Suprapubic skin (tissue), 4 donors: Measurements from ENCODE around the gene C1QTNF2. TPM values are rescaled to one million over a fixed set of nuclear protein-coding genes. Genes with fewer than 3 reads are reported as not detected.

ENCODE experiments used
- DNase-seq, 2 donors: peaks; one replicate each; pipeline ENCODE4 v3.0.0-alpha.2; 2019; ENCODE audit warnings: low spot score in 2 of 2
- H3K27ac ChIP-seq: fragments of 200-600 bp; sonication (generic); one replicate; pipeline ENCODE4 v1.5.1; 2019
- H3K27me3 ChIP-seq: fragments of 200-600 bp; sonication (generic); one replicate; pipeline ENCODE4 v1.5.1; 2019
- H3K36me3 ChIP-seq: fragments of 200-600 bp; sonication (generic); one replicate; pipeline ENCODE4 v1.5.1; 2019
- H3K4me1 ChIP-seq: fragments of 200-600 bp; sonication (generic); one replicate; pipeline ENCODE4 v1.5.1; 2019
- H3K4me3 ChIP-seq: fragments of 200-600 bp; sonication (generic); one replicate; pipeline ENCODE4 v1.5.1; 2019; ENCODE audit warnings: mild to moderate bottlenecking
- H3K9me3 ChIP-seq: fragments of 200-600 bp; sonication (generic); one replicate; pipeline ENCODE4 v1.5.1; 2019
- CTCF ChIP-seq, 2 donors: fragments of 200-600 bp in 1 of 2; fragments of 450-650 bp in 1 of 2; sonication (generic) in 1 of 2; IDR thresholded peaks; one replicate each; pipeline ENCODE4 v1.5.1; 2016 to 2019; ENCODE audit warnings: antibody characterized with exemption in 2 of 2, mild to moderate bottlenecking in 1 of 2, moderate library complexity in 1 of 2
- EP300 ChIP-seq: sonication (generic); formaldehyde crosslinking; IDR thresholded peaks from one replicate; pipeline ENCODE4 v1.6.1; 2017; ENCODE audit warnings: antibody characterized with exemption
- POLR2A ChIP-seq, 2 donors: fragments of 450-650 bp; IDR thresholded peaks; one replicate each; pipeline ENCODE4 v1.6.1; 2017; ENCODE audit warnings: antibody characterized with exemption in 2 of 2, mild to moderate bottlenecking in 2 of 2, moderate library complexity in 2 of 2
- POLR2AphosphoS5 ChIP-seq, 3 donors: sonication (generic); formaldehyde crosslinking; IDR thresholded peaks; one replicate each; pipeline ENCODE4 v1.6.1; 2017; ENCODE audit warnings: antibody characterized with exemption in 3 of 3
- WGBS: methylation state at CpG from one replicate; pipeline ENCODE4 v1.1.5; 2018; 5-methylcytosine and 5-hydroxymethylcytosine counted together
- total RNA-seq, 4 donors: library from RNA; depleted of rRNA; stranded (reverse); fragments of >200 nt; gene quantifications; one replicate each; pipeline ENCODE4 v1.1.0, GENCODE V29; 2016

The C1QTNF2 gene
- total RNA-seq, 4 donors from 2014 or later = 0.21 to 0.23 TPM; not detected in 2

DNA sequence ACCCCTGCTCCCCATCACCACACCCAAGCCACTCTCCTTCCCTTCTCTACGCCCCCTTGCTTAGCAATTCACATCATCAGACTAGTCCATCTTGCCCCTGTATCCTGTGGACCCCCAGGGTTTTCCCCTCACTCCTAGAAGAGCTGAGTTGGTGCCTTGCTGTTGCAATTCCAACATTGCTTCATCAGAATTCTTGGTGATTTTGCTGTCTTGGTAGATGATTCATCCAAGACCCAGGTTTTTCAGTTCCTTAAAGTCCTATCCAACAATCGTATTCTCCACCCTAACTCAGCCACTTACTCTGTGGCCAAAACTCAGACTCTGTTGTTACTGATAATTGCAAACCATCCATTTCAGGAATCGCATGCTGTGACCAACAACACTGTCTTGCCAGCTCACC lies 36.7 kb downstream of the C1QTNF2 start:
- DNase-seq = no peak
- no peak overlapping the region for H3K4me3 ChIP-seq
- H3K27ac ChIP-seq = no peak overlapping the region
- H3K36me3 ChIP-seq = no peaks in the 10 kb centered on the region
- H3K4me1 ChIP-seq = no peaks in the 10 kb centered on the region
- 83% methylated on average over 3 of the region's 3 CpGs for WGBS
- TF ChIP-seq EP300 = no peak
- TF ChIP-seq POLR2AphosphoS5 (IDR thresholded peaks at IDR 0.05) = no peak
- TF ChIP-seq POLR2A (IDR thresholded peaks at IDR 0.05) = no peak
- TF ChIP-seq CTCF (IDR thresholded peaks at IDR 0.05) = no peak
- no peaks in the 10 kb centered on the region for H3K9me3 ChIP-seq
- no peaks in the 10 kb centered on the region for H3K27me3 ChIP-seq

GRCh38 chr5:160330212-160330611 lies 40.2 kb downstream of the C1QTNF2 start:
- DNase-seq = no peak
- TF ChIP-seq EP300 (no peak), CTCF (IDR thresholded peaks at IDR 0.05) (no peak), POLR2A (IDR thresholded peaks at IDR 0.05) (no peak), POLR2AphosphoS5 (IDR thresholded peaks at IDR 0.05) (no peak)
- Histone ChIP-seq H3K27ac (no peak overlapping the region), H3K27me3 (no peaks in the 10 kb centered on the region), H3K4me3 (no peak overlapping the region), H3K4me1 (no peaks in the 10 kb centered on the region), H3K9me3 (no peaks in the 10 kb centered on the region), H3K36me3 (no peaks in the 10 kb centered on the region)
- 81% methylated on average over 4 of the region's 4 CpGs for WGBS

GRCh38 chr5:160327818-160328217 lies 42.6 kb downstream of the C1QTNF2 start:
- TF ChIP-seq EP300 = no peak
- TF ChIP-seq POLR2AphosphoS5 (IDR thresholded peaks at IDR 0.05) = no peak
- TF ChIP-seq POLR2A (IDR thresholded peaks at IDR 0.05) = no peak
- TF ChIP-seq CTCF (IDR thresholded peaks at IDR 0.05) = no peak
- H3K4me1 ChIP-seq = no peaks in the 10 kb centered on the region
- H3K9me3 ChIP-seq = no peaks in the 10 kb centered on the region
- no peaks in the 10 kb centered on the region for H3K27me3 ChIP-seq
- H3K36me3 ChIP-seq = no peaks in the 10 kb centered on the region
- no peak for DNase-seq
- WGBS = 79% methylated on average over 6 of the region's 6 CpGs
- no peak overlapping the region for H3K27ac ChIP-seq
- H3K4me3 ChIP-seq = no peak overlapping the region

DNA sequence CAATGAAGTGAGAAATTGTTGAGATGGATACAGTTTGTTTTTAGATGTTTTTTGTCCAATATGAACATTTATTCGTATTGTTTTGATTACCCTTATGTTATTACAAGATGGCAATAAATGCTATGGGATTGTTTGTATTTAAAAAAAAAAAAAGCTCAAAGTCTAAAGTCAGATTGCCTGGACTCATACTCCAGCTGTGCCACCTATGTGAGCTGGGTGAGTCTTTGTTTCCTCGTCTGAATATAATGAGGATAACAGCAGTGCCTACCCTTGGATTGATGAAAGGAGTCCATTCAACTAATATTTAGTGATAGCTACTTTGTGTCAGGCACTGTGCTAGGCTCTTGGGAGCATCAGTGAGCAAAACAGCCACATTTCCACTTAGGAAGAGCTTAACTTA lies 43.4 kb downstream of the C1QTNF2 start:
- H3K4me3 ChIP-seq = no peak overlapping the region
- no peaks in the 10 kb centered on the region for H3K27me3 ChIP-seq
- WGBS = 90% methylated on average over 2 of the region's 2 CpGs
- H3K4me1 ChIP-seq = no peaks in the 10 kb centered on the region
- TF ChIP-seq EP300 = no peak
- no peak for TF ChIP-seq POLR2A (IDR thresholded peaks at IDR 0.05)
- TF ChIP-seq POLR2AphosphoS5 (IDR thresholded peaks at IDR 0.05) = no peak
- no peak for TF ChIP-seq CTCF (IDR thresholded peaks at IDR 0.05)
- DNase-seq = no peak
- H3K36me3 ChIP-seq = no peaks in the 10 kb centered on the region
- H3K9me3 ChIP-seq = no peaks in the 10 kb centered on the region
- H3K27ac ChIP-seq = no peak overlapping the region

GRCh38 chr5:160325716-160326115 lies 44.7 kb downstream of the C1QTNF2 start:
- Histone ChIP-seq H3K36me3 (no peaks in the 10 kb centered on the region), H3K27ac (no peak overlapping the region), H3K4me3 (no peak overlapping the region), H3K4me1 (no peaks in the 10 kb centered on the region), H3K9me3 (no peaks in the 10 kb centered on the region), H3K27me3 (no peaks in the 10 kb centered on the region)
- TF ChIP-seq CTCF (IDR thresholded peaks at IDR 0.05) (no peak), POLR2AphosphoS5 (IDR thresholded peaks at IDR 0.05) (no peak), EP300 (no peak), POLR2A (IDR thresholded peaks at IDR 0.05) (no peak)
- WGBS = 100% methylated on average over 2 of the region's 2 CpGs
- no peak for DNase-seq
